ENCODE results near the gene PLP2.

- TF ChIP-seq CTCF (conservative IDR thresholded peaks at IDR 0.05 in 1 of 2, IDR thresholded peaks at IDR 0.05 in 1 of 2; ENCODE audit: low read depth in 1 of 2, low read length in 2 of 2) (no peak), EZH2 (IDR thresholded peaks at IDR 0.05; ENCODE audit: low read length, missing control alignments) (no peak)
Observed at GRCh38 chrX:49147282-49147681, 24.4 kb upstream of the PLP2 start.
